HT1080 (cell line): ENCODE results near the gene IL1F10. TPM values are rescaled to one million over a fixed set of nuclear protein-coding genes. Genes with fewer than 3 reads are reported as not detected.
A peak's percentile ranks its signal among the peaks of the same experiment; 100 is the strongest.

Experiments
- DNase-seq: peaks from one replicate; pipeline ENCODE4 v3.0.0-alpha.2; 2015; ENCODE audit warnings: low read depth
- total RNA-seq: library from RNA; depleted of rRNA; stranded (reverse); fragments of >200 nt; shearing (Covaris generic); gene quantifications from 2 replicates; pipeline ENCODE4 v1.2.3, GENCODE V29; 2014

IL1F10 gene
- total RNA-seq, 1 experiment from 2014 or later: not detected

DNA sequence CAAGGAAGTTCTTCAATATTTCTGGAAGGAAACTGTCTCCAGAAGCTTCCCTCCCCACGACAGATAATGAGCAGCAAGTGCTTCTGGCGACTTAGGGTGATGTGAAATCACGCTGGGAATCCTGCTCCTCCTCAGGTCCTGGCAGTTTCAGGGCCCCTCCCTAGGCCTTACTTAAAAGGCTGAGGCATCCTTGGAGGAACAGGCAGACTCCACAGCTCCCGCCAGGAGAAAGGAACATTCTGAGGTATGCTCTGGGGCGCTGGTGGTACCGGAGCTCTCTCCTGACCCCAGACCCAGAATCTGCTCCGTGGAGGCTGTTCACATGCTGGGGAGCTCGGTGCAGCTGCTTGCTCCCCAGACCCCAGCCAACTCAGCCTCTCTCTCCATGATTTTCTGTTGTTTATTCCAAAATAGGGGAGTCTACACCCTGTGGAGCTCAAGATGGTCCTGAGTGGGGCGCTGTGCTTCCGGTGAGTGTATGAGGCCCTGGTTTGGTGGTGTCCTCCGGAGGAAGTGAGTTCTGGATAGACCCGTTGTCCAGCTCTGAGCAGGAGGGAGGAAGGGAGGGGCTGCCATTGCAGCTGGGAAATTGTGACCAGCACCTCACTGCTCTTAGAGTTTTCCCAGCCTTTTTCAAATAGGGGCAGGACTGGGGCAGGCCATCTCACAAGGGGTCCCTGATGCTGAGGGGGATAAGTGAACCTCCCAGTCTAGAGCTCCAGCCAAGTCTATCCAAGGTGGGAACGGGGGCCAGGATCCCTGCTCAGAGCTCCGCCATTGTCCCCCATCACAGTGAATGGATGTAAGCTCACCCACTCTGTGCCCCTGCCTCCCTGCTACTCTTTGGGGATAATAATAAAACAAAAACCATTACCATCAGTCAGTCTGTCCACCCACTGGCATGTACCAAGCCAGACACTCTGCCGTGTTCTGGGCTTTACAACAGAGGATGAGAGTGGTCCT, 8.5 kb upstream of the IL1F10 start, which contains the start of gene IL36RN:
TSS of gene IL36RN (plus strand) at position 201 of the 963 bp plus-strand sequence. CDS start at position 442, 241 bp downstream.
- no peak for DNase-seq

DNA sequence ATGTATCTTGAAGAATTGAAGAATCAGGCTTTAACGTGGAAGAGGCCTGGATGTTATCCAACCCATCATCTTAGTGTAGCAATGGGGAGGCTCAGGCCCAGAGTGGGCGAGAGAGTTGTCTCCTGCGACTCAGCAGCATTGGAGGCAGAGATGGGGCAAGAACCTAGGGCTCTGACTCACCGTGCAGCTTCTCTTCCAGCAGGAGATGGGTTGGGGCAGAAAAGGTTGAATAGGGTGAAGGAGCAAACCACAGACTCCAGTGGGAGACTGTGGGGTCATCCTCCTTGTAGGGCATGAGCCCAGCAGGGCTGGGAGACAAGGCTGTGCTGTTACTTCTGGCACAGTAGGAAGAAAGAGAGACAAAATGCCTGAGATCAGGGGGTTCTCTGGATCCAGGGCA, 7.4 kb upstream of the IL1F10 start:
- no peak for DNase-seq

DNA sequence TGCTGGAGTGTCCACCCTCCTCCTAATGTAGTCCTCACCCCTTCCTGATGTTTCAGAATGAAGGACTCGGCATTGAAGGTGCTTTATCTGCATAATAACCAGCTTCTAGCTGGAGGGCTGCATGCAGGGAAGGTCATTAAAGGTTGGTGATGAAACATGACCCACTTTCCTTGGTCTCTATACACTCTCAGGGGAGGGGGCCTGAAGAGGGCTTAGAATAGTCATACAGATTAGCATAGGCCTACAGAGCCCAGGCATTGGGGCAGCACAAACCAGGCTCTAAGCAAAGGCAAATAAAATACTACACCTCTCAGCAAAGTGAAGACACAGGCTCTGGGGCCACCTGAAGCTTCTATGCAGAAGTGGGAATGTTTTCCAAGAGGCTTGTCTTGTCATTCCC, 7.0 kb upstream of the IL1F10 start:
- DNase-seq: no peak

DNA sequence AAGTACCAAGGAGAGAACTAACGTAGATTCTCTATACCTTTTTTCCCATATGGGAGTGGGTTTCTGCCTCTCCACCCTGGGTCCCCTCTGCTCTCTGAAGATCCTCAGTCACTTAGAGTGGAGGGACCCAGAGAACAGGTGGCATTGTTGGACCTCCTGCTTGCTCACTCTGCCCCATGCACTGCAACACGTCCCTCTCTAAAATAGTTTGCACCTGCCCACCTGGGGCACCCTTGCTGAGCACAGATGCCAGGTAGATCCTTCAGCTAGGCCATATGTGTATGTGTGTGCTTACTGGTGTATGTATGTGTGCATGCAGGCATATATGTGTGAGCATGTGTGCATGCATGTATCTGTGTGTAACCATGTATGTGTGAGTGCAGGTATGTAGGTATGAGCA, 6.5 kb upstream of the IL1F10 start:
- no peak for DNase-seq

DNA sequence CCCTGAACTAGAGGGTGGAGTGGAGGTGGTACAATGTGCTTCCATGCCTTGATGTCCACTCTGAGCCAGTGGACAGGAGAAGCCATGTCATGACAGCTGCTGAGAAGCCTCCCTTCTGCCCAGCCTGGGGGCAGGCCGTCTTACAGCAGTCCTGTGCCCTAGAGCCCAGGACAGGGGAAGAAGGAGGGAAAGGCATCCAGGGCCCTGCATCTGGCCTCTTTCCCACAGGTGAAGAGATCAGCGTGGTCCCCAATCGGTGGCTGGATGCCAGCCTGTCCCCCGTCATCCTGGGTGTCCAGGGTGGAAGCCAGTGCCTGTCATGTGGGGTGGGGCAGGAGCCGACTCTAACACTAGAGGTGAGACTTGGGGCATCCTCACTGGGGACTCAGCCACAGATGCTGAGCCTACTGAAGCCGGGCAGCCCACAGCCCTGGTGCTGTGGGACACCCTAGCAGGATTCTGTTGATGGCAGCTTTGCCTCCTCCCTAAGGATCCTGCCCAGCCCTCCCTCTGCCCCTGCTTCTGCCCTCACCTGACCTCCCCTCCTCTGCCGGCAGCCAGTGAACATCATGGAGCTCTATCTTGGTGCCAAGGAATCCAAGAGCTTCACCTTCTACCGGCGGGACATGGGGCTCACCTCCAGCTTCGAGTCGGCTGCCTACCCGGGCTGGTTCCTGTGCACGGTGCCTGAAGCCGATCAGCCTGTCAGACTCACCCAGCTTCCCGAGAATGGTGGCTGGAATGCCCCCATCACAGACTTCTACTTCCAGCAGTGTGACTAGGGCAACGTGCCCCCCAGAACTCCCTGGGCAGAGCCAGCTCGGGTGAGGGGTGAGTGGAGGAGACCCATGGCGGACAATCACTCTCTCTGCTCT, 5.6 kb upstream of the IL1F10 start:
- no peak for DNase-seq

DNA sequence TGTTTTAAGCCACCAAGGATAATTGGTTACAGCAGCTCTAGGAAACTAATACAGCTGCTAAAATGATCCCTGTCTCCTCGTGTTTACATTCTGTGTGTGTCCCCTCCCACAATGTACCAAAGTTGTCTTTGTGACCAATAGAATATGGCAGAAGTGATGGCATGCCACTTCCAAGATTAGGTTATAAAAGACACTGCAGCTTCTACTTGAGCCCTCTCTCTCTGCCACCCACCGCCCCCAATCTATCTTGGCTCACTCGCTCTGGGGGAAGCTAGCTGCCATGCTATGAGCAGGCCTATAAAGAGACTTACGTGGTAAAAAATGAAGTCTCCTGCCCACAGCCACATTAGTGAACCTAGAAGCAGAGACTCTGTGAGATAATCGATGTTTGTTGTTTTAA, 3.5 kb upstream of the IL1F10 start:
- no peak for DNase-seq

DNA sequence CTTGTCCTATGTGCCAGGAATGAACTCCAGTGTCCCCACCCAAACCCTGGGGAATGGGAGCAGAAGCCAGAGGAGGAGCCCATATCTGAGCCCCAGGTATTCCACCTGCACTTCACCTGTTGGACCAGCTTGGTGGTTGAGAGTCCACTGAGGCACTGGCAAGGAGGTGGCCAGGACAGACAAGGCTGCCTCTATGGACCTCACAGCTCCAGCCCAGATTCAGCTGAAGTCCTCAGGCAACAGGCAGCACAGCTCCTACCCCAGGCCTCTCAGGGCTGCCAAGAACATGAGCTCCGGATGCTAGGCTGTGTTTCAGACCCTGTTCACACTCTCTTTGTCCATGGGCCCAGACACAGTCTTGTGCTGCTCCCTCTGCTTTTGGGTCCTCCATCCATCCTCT, 2.9 kb upstream of the IL1F10 start:
- no peak for DNase-seq

DNA sequence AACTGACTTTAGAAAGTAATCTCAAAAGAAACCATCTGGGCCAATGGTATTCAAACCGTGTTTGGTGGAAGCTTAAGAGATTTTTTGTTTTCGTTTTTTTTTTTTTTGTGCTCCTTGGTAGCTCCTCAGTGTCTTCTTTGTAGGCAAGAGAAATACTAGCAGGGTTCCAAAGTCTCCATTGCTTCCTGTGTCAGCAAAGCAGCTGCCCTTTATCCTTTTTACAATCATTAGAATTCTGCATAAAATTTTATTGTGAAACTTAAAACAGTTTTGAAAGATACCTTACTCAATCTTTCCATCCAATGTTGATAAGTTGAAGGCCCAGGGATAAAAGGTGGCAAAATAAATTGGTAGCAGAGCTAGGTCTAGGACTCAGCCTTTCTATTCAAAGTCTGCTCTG, 479 bp downstream of the IL1F10 start:
- DNase-seq: no peak

DNA sequence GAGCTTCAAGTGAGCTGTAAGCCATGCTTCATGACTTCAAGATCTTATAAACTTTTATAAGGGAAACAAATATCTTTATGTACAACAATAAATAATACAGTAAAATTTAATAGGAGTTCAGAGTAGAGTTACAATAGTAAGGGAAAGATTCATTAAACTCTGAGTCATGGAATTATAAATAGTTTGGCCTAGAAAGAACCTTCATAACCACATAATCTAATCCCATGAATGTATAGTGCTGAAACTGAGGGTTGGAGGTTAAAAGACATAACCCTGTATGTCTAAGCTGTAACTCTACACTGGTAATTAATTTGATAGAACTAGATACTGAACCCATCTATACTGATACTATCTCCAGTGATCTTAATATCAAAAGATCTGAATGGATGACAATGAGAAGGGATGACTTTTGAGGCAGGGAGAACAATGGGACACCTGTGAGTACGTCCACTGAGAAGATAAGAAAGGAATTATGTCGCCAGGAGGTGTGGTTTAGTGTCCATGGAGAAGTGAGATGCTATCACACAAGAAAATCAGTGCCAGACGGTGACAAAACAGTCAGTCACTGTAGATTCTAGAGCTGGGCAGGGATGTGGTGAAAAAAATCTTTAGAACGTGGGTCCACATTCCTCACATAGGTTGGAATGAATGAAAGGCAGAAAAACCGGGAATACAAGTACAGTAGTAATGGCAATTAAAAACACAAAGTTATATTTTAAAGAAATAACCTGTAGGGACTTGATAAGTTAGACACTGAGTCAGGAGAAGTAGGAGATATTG, 1.1 kb downstream of the IL1F10 start:
- no peak for DNase-seq

DNA sequence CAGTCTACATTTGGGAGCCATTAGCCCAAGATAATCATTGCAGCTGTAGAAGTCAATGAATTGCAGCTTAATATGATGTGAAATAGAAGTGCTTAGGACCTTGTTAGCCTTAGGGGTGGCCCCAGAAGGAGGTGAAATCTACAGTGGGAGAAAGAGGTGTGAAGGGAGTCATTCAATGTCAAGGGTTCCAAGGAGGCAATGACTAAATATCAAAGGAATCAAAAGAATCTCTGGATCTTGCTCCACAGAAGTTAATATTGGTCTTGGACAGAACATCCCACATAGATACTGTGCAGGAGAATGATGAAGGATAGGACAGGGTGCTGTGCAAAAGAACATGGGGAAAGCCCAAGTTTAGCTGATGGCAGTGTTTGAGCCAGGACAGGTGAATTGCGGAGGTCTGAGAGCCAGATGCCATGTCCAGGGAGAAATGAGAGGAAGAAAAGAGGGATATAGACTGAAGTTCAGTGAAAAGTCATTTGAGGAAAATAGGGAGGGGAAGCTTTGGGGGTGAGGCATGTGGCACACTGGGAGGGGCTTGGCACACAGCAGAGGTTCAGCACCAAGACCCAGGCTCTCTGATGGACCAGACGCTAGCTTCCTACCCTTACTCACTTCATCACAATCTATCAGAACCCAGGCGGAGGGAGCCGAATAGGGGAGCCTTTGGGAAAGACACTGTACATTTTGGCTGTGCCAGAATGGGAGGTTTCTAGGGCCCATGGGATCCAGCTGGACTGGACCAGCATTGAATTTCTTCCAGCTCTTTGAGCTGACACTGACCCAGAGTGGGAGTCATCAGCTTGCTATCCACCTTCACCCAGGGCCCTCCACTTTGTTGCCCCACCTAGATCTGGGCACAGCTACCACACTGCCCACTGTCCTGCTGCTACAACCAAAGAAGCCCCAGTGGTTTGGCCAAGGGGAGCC, 2.2 kb downstream of the IL1F10 start:
- DNase-seq: no peak

DNA sequence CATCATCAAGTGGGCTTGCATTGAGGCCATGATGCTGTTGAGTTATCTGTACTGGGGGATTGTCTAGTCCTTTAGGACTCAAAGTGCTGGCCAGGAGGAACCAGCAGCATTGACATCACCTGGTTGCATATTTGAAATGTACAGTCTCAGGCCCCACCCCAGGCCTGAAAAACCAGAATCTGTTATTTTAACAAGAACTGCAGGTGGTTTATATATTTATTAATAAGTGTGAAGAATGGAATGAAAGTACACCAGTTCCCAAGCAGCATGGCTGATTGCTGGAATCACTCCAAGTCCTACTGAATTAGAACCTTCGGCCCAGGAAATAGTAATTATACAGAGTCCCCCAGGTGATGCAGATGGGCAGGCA, 2.8 kb downstream of the IL1F10 start:
- no peak for DNase-seq

DNA sequence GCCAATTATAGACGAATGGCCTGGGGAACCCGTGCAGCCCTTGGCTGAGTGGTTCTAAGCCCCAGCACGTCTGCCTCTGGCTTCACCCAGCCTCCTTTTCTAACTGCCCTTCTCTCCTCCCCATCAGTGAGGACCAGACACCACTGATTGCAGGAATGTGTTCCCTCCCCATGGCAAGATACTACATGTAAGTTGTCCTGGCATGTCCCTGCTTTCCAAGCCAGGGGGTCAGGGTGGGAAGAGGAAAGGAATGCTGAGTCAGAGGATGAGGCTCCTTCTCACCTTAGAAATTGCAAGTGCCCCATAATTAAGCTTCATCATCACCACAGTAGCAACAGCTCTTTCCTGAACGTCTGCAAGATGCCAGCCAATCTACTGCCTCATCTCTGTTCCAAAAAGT, 4.8 kb downstream of the IL1F10 start:
- no peak for DNase-seq

DNA sequence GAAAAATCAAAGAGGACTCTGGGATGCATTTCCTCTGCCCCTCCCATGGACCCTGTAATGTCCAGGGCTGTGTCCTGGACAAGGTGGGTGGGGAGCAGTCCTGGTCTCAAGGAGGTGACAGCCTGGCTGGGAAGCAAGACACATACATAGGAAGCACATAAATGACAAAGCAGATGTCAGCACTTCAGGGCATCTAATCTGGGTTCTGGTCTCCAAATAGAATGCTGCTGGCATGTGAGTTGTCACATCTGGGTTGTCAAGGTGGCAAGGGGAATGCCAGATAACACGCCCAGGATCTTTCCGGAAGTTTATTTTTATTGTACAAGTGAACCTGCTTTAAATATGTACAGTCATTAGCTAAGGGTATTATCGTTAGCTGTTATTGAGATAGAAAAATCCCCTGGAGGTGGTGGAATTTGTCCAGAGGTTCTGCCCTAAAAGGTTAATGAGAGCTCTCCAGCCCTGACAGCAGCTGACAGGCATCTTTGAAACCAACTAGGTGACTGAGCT, 5.6 kb downstream of the IL1F10 start:
- DNase-seq: no peak

DNA sequence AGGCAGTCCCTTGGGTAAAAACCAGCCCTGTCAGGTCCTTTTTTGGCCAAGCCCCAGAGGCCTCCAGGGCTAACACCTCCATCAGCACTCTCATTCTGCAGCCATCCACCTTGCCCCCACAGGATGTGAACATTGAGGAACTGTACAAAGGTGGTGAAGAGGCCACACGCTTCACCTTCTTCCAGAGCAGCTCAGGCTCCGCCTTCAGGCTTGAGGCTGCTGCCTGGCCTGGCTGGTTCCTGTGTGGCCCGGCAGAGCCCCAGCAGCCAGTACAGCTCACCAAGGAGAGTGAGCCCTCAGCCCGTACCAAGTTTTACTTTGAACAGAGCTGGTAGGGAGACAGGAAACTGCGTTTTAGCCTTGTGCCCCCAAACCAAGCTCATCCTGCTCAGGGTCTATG, 7.3 kb downstream of the IL1F10 start:
- no peak for DNase-seq

DNA sequence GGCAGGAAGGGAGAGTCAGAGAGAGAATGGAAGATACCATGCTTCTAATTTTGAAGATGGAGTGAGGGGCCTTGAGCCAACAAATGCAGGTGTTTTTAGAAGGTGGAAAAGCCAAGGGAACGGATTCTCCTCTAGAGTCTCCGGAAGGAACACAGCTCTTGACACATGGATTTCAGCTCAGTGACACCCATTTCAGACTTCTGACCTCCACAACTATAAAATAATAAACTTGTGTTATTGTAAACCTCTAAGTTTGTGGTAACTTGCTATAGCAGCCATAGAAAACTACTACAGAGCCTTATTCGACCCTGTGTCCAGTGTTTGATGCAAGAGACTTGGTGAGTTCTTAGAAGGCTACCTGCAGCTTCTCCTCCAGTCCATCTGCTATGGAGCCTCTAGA, 7.8 kb downstream of the IL1F10 start:
- no peak for DNase-seq

DNA sequence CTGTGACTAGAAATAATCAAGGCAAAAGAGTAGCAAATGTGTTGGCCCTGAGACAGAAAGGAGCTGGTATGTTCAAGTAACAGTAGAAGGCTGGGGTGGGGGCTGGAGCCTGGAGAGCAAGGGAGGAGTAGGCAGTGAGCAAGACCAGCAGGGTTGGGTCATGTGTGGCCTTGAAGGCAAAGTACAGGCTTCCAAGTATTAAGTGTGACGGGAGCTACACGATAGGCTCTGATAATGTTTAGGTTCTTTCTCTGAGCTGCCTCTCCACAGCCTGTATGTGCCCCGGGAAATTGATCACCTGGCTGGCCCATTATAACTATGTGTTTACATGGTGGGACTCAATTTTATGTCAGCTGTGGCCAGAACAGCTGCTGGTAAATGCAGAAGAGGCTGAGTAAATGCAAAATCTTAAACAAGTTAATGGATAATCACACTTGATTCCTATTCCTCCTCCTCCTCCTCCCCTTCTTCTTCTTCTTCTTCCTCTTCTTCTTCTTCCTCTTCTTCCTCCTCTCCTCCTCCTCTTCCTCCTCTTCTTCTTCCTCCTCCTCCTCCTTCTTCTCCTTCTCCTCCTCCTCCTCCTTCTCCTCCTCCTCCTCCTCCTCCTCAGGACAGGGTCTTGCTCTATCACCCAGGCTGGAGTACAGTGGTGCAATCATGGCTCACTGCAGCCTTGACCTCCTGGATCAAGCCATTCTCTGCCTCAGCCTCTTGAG, 9.3 kb downstream of the IL1F10 start:
- DNase-seq: no peak

DNA sequence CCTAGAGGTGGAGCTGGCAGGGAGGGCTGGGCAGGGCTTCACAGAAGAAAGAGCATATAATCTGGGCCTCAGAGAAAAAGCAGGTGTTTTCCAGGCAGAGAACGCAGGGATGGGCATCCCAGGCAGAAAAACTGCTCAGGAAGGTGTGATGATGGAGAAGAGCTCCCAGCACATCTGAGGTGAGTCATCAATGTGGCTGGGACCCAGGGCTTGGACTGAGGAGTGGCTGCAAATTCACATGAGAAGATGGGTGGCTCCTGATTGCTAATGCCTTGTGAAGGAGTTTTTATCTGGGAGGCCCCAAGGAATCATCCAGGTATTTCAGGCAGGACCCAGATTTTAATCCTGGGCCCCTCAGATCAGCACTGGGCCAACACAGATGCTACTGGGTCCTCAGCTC, 10.2 kb downstream of the IL1F10 start:
- DNase-seq: peak; percentile 83

DNA sequence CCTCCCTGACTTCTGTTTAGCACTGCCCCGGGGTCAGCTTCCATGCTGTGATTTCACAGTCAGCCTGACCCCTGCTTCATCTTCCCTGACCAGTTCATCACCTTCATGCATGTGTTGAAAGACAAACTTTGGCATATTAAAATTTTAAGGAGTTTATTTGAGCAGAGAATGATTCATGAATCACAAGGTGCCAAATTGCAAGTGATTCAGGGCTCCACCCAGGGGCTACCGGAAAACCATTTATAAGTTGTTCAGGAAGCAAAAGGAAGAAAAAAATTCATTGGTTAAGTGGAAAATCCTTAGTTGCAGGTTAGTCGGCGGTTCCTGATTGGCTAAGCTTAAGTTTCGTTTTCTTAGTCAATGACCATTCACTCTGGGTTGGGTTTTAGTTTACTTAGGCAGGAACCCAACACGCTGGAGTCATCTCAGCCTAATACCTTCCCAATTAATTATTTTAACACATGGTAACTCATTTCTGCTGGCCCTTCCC, 10.6 kb downstream of the IL1F10 start:
- DNase-seq: peak; percentile 88

DNA sequence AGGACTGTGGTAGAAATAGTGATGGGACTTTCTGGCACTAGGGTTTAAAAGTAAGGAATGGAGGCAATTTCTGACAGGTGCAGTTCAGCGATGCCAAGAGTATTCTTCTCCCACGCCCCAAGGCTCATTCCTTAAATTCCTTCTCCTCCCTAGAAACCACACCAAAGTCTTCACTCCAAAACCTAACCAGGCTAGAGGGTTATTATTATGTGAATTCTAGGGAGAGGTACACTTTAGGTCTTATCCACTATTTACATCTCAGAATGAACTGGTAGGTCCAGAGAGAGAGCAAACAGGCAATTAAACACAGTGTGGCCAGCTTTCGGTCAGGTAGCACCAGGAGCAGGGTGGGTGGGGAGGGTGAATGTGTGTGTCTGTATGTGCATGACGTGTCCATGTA, 11.4 kb downstream of the IL1F10 start:
- no peak for DNase-seq
